Measurements from ENCODE around the gene DOCK2. TPM values are rescaled to one million over a fixed set of nuclear protein-coding genes. Genes with fewer than 3 reads are reported as not detected.

Gene DOCK2
- total and polyA plus RNA-seq, 2 donors (not counting 1 experiment from before 2014, with no cell fraction given) = 112 to 330 TPM

DNA sequence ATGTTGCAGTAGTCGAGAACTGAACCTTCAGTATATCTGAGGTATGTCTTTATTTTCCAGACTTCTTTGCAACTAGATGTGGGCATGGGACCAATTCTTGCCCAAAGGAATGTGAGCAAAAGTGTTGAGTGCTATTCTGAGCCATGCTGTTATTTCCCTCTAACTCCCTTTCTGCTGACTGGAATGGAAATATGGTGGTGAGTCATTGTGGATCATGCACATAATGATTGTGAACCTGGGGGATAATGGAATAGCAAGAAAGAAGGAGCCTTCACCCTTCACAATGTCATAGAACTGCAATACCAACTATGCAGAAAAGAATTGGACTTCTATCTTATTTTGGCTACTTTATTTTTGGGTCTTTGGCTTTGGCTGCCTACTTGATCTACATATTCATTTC, 10.3 kb upstream of the DOCK2 start:
- H3K27ac ChIP-seq (ENCODE audit: low read length in 2 of 2) = no peak overlapping the region
- H3K4me1 Mint-ChIP-seq = peaks cover 3% of the 10 kb centered on the region
- H3K4me3 Mint-ChIP-seq = no peak overlapping the region
- 100% methylated on average over 1 of the region's 1 CpG for WGBS (ENCODE audit: insufficient coverage)
- no peak overlapping the region for H3K9ac ChIP-seq (ENCODE audit: low read length)
- no peaks in the 10 kb centered on the region for H3K79me2 ChIP-seq (ENCODE audit: control insufficient read depth, insufficient read depth, low read length)
- H3K4me3 ChIP-seq (ENCODE audit: control extremely low read depth in 1 of 5, extremely low read depth in 1 of 5, insufficient read depth in 1 of 5, low read depth in 2 of 5, low read length in 4 of 5) = no peak overlapping the region
- ATAC-seq (ENCODE audit: low read depth) = no peak
- no peak overlapping the region for H3K4me2 ChIP-seq (replicated peaks; ENCODE audit: low read depth, low read length, poor library complexity, severe bottlenecking)
- no peak overlapping the region for H2AFZ ChIP-seq (ENCODE audit: insufficient read depth, low read depth, low read length, poor library complexity, severe bottlenecking)
- no peak overlapping the region for H3K27ac Mint-ChIP-seq
- H3K4me1 ChIP-seq (ENCODE audit: control insufficient read depth in 2 of 2, insufficient read depth in 2 of 2, low read length in 2 of 2) = no peaks in the 10 kb centered on the region
- ChIA-PET POLR2A (no interaction called here), CTCF (no interaction called here)
- TF ChIP-seq, protein P1, sequence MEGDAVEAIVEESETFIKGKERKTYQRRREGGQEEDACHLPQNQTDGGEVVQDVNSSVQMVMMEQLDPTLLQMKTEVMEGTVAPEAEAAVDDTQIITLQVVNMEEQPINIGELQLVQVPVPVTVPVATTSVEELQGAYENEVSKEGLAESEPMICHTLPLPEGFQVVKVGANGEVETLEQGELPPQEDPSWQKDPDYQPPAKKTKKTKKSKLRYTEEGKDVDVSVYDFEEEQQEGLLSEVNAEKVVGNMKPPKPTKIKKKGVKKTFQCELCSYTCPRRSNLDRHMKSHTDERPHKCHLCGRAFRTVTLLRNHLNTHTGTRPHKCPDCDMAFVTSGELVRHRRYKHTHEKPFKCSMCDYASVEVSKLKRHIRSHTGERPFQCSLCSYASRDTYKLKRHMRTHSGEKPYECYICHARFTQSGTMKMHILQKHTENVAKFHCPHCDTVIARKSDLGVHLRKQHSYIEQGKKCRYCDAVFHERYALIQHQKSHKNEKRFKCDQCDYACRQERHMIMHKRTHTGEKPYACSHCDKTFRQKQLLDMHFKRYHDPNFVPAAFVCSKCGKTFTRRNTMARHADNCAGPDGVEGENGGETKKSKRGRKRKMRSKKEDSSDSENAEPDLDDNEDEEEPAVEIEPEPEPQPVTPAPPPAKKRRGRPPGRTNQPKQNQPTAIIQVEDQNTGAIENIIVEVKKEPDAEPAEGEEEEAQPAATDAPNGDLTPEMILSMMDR (IDR thresholded peaks at IDR 0.05) = no peak
- TF ChIP-seq EZH2 (IDR thresholded peaks at IDR 0.05; ENCODE audit: borderline replicate concordance, insufficient read depth, low read depth, low read length, poor library complexity, severe bottlenecking) = no peak
- no peaks in the 10 kb centered on the region for H3K27me3 Mint-ChIP-seq
- H3K36me3 ChIP-seq (replicated peaks in 1 of 2; ENCODE audit: control extremely low read depth in 1 of 2, control insufficient read depth in 1 of 2, extremely low read depth in 1 of 2, insufficient read depth in 2 of 2, low read length in 1 of 2) = no peaks in the 10 kb centered on the region
- intact Hi-C loops (cut with micrococcal nuclease) = no loop called here
- no peaks in the 10 kb centered on the region for H3K9me3 Mint-ChIP-seq (ENCODE audit: insufficient read depth)
- H3K27me3 ChIP-seq (replicated peaks in 1 of 4; ENCODE audit: control extremely low read depth in 1 of 4, control insufficient read depth in 3 of 4, insufficient read depth in 4 of 4, low read length in 3 of 4) = peaks cover 0 to 4% (median 0%) of the 10 kb centered on the region in 4 experiments
- no peak for DNase-seq
- no peaks in the 10 kb centered on the region for H3K9me3 ChIP-seq (ENCODE audit: control extremely low read depth in 1 of 3, control insufficient read depth in 2 of 3, insufficient read depth in 1 of 3, low read length in 2 of 3)
- H4K20me1 ChIP-seq (ENCODE audit: control insufficient read depth, insufficient read depth, low read length, poor library complexity, severe bottlenecking) = no peaks in the 10 kb centered on the region

DNA sequence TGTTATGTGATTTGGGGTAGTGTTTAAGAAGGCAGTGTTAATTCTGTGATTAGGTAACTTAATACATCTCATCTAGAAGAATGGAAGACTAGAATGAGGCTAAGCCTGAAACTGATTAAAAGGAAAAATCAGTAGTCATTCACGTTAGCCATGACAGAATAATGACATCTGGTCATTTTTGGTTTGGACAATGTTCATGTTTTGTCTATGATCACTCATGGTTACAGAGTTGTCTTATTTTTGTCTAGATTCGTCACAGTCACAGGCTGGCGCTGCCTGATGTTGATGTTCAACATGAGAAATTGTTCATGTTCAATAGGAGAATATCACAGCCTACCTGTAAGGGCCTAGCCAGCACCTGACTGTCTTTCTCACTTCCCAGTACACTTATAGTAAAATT, 9.5 kb upstream of the DOCK2 start:
- Mint-ChIP-seq H3K27me3 (no peaks in the 10 kb centered on the region), H3K9me3 (ENCODE audit: insufficient read depth) (no peaks in the 10 kb centered on the region), H3K27ac (no peak overlapping the region), H3K4me1 (peaks cover 3% of the 10 kb centered on the region), H3K4me3 (no peak overlapping the region)
- Histone ChIP-seq H3K36me3 (replicated peaks in 1 of 2; ENCODE audit: control extremely low read depth in 1 of 2, control insufficient read depth in 1 of 2, extremely low read depth in 1 of 2, insufficient read depth in 2 of 2, low read length in 1 of 2) (no peaks in the 10 kb centered on the region), H3K4me2 (replicated peaks; ENCODE audit: low read depth, low read length, poor library complexity, severe bottlenecking) (no peak overlapping the region), H3K9me3 (ENCODE audit: control extremely low read depth in 1 of 3, control insufficient read depth in 2 of 3, insufficient read depth in 1 of 3, low read length in 2 of 3) (no peaks in the 10 kb centered on the region), H4K20me1 (ENCODE audit: control insufficient read depth, insufficient read depth, low read length, poor library complexity, severe bottlenecking) (no peaks in the 10 kb centered on the region), H2AFZ (ENCODE audit: insufficient read depth, low read depth, low read length, poor library complexity, severe bottlenecking) (no peak overlapping the region), H3K27me3 (replicated peaks in 1 of 4; ENCODE audit: control extremely low read depth in 1 of 4, control insufficient read depth in 3 of 4, insufficient read depth in 4 of 4, low read length in 3 of 4) (peaks cover 0 to 4% (median 0%) of the 10 kb centered on the region in 4 experiments), H3K27ac (ENCODE audit: low read length in 2 of 2) (no peak overlapping the region), H3K4me3 (ENCODE audit: control extremely low read depth in 1 of 5, extremely low read depth in 1 of 5, insufficient read depth in 1 of 5, low read depth in 2 of 5, low read length in 4 of 5) (no peak overlapping the region), H3K4me1 (ENCODE audit: control insufficient read depth in 2 of 2, insufficient read depth in 2 of 2, low read length in 2 of 2) (no peaks in the 10 kb centered on the region), H3K79me2 (ENCODE audit: control insufficient read depth, insufficient read depth, low read length) (no peaks in the 10 kb centered on the region), H3K9ac (ENCODE audit: low read length) (no peak overlapping the region)
- WGBS (ENCODE audit: insufficient coverage) = 89% methylated on average over 1 of the region's 3 CpGs
- TF ChIP-seq, protein P1 (IDR thresholded peaks at IDR 0.05) = no peak
- TF ChIP-seq EZH2 (IDR thresholded peaks at IDR 0.05; ENCODE audit: borderline replicate concordance, insufficient read depth, low read depth, low read length, poor library complexity, severe bottlenecking) = no peak
- DNase-seq (no peak), ATAC-seq (ENCODE audit: low read depth) (no peak)
- POLR2A ChIA-PET = no interaction called here
- intact Hi-C loops (cut with micrococcal nuclease) = no loop called here
- CTCF ChIA-PET = no interaction called here
